ENCODE data around the gene ZFP90.

ZFP90 gene

GRCh38 chr16:68617734-68618133 lies 78.6 kb downstream of the ZFP90 start:
- no peak for DNase-seq
- no peaks in the 10 kb centered on the region for H3K36me3 ChIP-seq (replicated peaks)
- no peak for TF ChIP-seq CTCF (IDR thresholded peaks at IDR 0.05; ENCODE audit: low read depth, low read length, missing control alignments)
- no peak overlapping the region for H3K4me3 ChIP-seq (ENCODE audit: low read depth, low read length)
- no peaks in the 10 kb centered on the region for H3K27me3 ChIP-seq (replicated peaks)
- no peak overlapping the region for H3K27ac ChIP-seq
- in situ Hi-C loops (cut with HindIII; ENCODE audit: low pct_ligation_motif_present, low sequenced_read_pairs): no loop called here

All from brain microvascular endothelial cell (primary cell).